ENCODE results near the gene SCN11A.

- no peak for TF ChIP-seq CTCF (IDR thresholded peaks at IDR 0.05)
- no peak for TF ChIP-seq POLR2AphosphoS5 (IDR thresholded peaks at IDR 0.05; ENCODE audit: low read depth, low read length)
- no peak for TF ChIP-seq REST (IDR thresholded peaks at IDR 0.05; ENCODE audit: insufficient read depth in 1 of 2, low read depth in 2 of 2, low read length in 1 of 2)
- TF ChIP-seq TCF7L2 (IDR thresholded peaks at IDR 0.05; ENCODE audit: low read depth, low read length), result no peak
These were observed 11.4 kb upstream of the SCN11A start for GRCh38 chr3:39063143-39063542.
